Body of pancreas (tissue), 4 donors: ENCODE results near the gene CNRIP1. TPM values are rescaled to one million over a fixed set of nuclear protein-coding genes. Genes with fewer than 3 reads are reported as not detected.

ENCODE experiments used
- ATAC-seq: fragments of 150-250 bp; one replicate; pipeline ENCODE4 v1.9.1; 2016
- DNase-seq, 4 donors: peaks; one replicate each; pipeline ENCODE4 v3.0.0-alpha.2; 2019
- H3K27ac ChIP-seq, 4 donors: fragments of 200-600 bp; sonication (generic); 1 replicate in 3 of 4; 2 replicates in 1 of 4; pipeline versions ENCODE4 v1.5.1 to v1.6.1; 2016 to 2019; ENCODE audit warnings: mild to moderate bottlenecking in 1 of 4, mixed read lengths in 1 of 4, moderate library complexity in 1 of 4
- H3K27me3 ChIP-seq, 2 donors: fragments of 200-600 bp; sonication (generic); one replicate each; pipeline ENCODE4 v1.6.0; 2016; ENCODE audit warnings: mild to moderate bottlenecking in 1 of 2
- H3K36me3 ChIP-seq, 2 donors: fragments of 200-600 bp; sonication (generic); replicated peaks in 1 of 2; 2 replicates each; pipeline ENCODE4 v1.5.1; 2016; ENCODE audit warnings: low read depth in 2 of 2; ENCODE audit not compliant: insufficient read depth in 1 of 2
- H3K4me1 ChIP-seq: fragments of 200-600 bp; sonication (generic); one replicate; pipeline ENCODE4 v1.6.0; 2016
- H3K4me3 ChIP-seq, 2 donors: fragments of 200-600 bp; sonication (generic); 1 replicate in 1 of 2; 2 replicates in 1 of 2; pipeline ENCODE4 v1.5.1; 2016 to 2019
- H3K9me3 ChIP-seq, 3 donors: fragments of 200-600 bp; sonication (generic); 1 replicate in 2 of 3; 2 replicates in 1 of 3; pipeline ENCODE4 v1.5.1; 2016
- CTCF ChIP-seq, 7 experiments: fragments of 450-650 bp in 4 of 7; fragments of 200-600 bp in 3 of 7; sonication (generic) in 3 of 7; IDR thresholded peaks; one replicate each; pipeline ENCODE4 v1.5.1; 2016 to 2019; ENCODE audit warnings: antibody characterized with exemption in 7 of 7
- POLR2A ChIP-seq, 3 donors: fragments of 450-650 bp; IDR thresholded peaks; one replicate each; pipeline ENCODE4 v1.6.1; 2016; ENCODE audit warnings: antibody characterized with exemption in 3 of 3, mild to moderate bottlenecking in 2 of 3
- WGBS, 2 donors: methylation state at CpG; one replicate each; pipeline ENCODE4 v1.1.5; 2017; 5-methylcytosine and 5-hydroxymethylcytosine counted together
- intact Hi-C: fragments of 100-400 bp; cut with DNase I; formaldehyde crosslinking; loops from one replicate; pipeline ENCODE4 v1.15.1; 2023
- total RNA-seq, 2 donors: library from RNA; depleted of rRNA; stranded (reverse); fragments of >200 nt; gene quantifications; one replicate each; pipeline ENCODE4 v1.1.0, GENCODE V29; 2016

The CNRIP1 gene
- total RNA-seq, 2 donors from 2014 or later = 2.6 to 5.7 TPM

GRCh38 chr2:68341583-68341982 is 21.8 kb upstream of the CNRIP1 start:
- no peaks in the 10 kb centered on the region for H3K4me1 ChIP-seq
- 41 to 67% methylated on average over 4 of the region's 4 CpGs for WGBS, 2 donors
- no peak overlapping the region for H3K4me3 ChIP-seq
- DNase-seq = no peak
- no peaks in the 10 kb centered on the region for H3K36me3 ChIP-seq
- H3K9me3 ChIP-seq = no peaks in the 10 kb centered on the region
- no peak for TF ChIP-seq POLR2A (IDR thresholded peaks at IDR 0.05)
- no peak for TF ChIP-seq CTCF (IDR thresholded peaks at IDR 0.05)
- no peak overlapping the region for H3K27ac ChIP-seq
- no peak for ATAC-seq
- no peaks in the 10 kb centered on the region for H3K27me3 ChIP-seq
- intact Hi-C loops = no loop called here

- intact Hi-C loops = no loop called here
- Histone ChIP-seq H3K36me3 (no peaks in the 10 kb centered on the region), H3K9me3 (no peaks in the 10 kb centered on the region), H3K27ac (no peak overlapping the region), H3K4me1 (no peaks in the 10 kb centered on the region), H3K27me3 (no peaks in the 10 kb centered on the region), H3K4me3 (no peak overlapping the region)
- no peak for DNase-seq
- 44 to 45% methylated on average over 3 of the region's 3 CpGs for whole genome bisulfite sequencing, 2 donors
- TF ChIP-seq POLR2A (IDR thresholded peaks at IDR 0.05) (no peak), CTCF (IDR thresholded peaks at IDR 0.05) (no peak)
- no peak for ATAC-seq
Measured at GRCh38 chr2:68341062-68341329, 21.2 kb upstream of the CNRIP1 start.

- no peak for ATAC-seq
- TF ChIP-seq POLR2A (IDR thresholded peaks at IDR 0.05) = no peak
- TF ChIP-seq CTCF (IDR thresholded peaks at IDR 0.05) = no peak
Measured at GRCh38 chr2:68340226-68341061, 20.7 kb upstream of the CNRIP1 start.

GRCh38 chr2:68336192-68336591 is 16.4 kb upstream of the CNRIP1 start:
- Histone ChIP-seq H3K4me3 (no peak overlapping the region), H3K9me3 (no peaks in the 10 kb centered on the region), H3K36me3 (no peaks in the 10 kb centered on the region), H3K27me3 (no peaks in the 10 kb centered on the region), H3K4me1 (no peaks in the 10 kb centered on the region), H3K27ac (no peak overlapping the region)
- ATAC-seq (no peak), DNase-seq (no peak)
- intact Hi-C loops = no loop called here
- TF ChIP-seq CTCF (IDR thresholded peaks at IDR 0.05) = no peak
- no peak for TF ChIP-seq POLR2A (IDR thresholded peaks at IDR 0.05)
- WGBS, 2 donors = 74 to 82% methylated on average over 1 of the region's 1 CpG

More at GRCh38 chr2:68340226-68341061, 20.7 kb upstream of the CNRIP1 start:
- 34 to 46% methylated on average over 5 of the region's 5 CpGs for WGBS, 2 donors
- H3K9me3 ChIP-seq = no peaks in the 10 kb centered on the region
- no peak overlapping the region for H3K4me3 ChIP-seq
- no peaks in the 10 kb centered on the region for H3K4me1 ChIP-seq
- no peak overlapping the region for H3K27ac ChIP-seq
- DNase-seq = no peak
- intact Hi-C loops = no loop called here
- no peaks in the 10 kb centered on the region for H3K27me3 ChIP-seq
- no peaks in the 10 kb centered on the region for H3K36me3 ChIP-seq

GRCh38 chr2:68333931-68334330 is 14.2 kb upstream of the CNRIP1 start:
- ATAC-seq (no peak), DNase-seq (no peak)
- intact Hi-C loops = no loop called here
- H3K4me1 ChIP-seq = no peaks in the 10 kb centered on the region
- H3K27me3 ChIP-seq = no peaks in the 10 kb centered on the region
- TF ChIP-seq POLR2A (IDR thresholded peaks at IDR 0.05) = no peak
- TF ChIP-seq CTCF (IDR thresholded peaks at IDR 0.05) = no peak
- WGBS, 2 donors = 41 to 44% methylated on average over 3 of the region's 3 CpGs
- no peaks in the 10 kb centered on the region for H3K9me3 ChIP-seq
- no peak overlapping the region for H3K27ac ChIP-seq
- H3K4me3 ChIP-seq = no peak overlapping the region
- H3K36me3 ChIP-seq = no peaks in the 10 kb centered on the region
